H1 (cell line): Measurements from ENCODE around the gene DIPK1A. TPM values are rescaled to one million over a fixed set of nuclear protein-coding genes. Genes with fewer than 3 reads are reported as not detected.

ENCODE experiments used
- CTCF ChIA-PET: fragments of 300-600 bp; sonication (Branson Sonifier 250); formaldehyde crosslinking; loops from one replicate; lab custom pipeline; 2021; ENCODE audit not compliant: partially characterized antibody; lab: Charles Lee
- POLR2A ChIA-PET: fragments of 300-600 bp; sonication (Branson Sonifier 250); formaldehyde crosslinking; loops from one replicate; lab custom pipeline; 2021; ENCODE audit warnings: inconsistent platforms; ENCODE audit not compliant: partially characterized antibody; lab: Charles Lee
- DNase-seq, 2 experiments: peaks; one replicate each; pipeline versions ENCODE4 v3.0.0 to v3.0.0-alpha.2; 2010 to 2022; ENCODE audit warnings: low spot score in 2 of 2, low read depth in 1 of 2, mixed read lengths in 1 of 2
- FAIRE-seq: peaks from 2 replicates; lab custom pipeline; 2011; peaks lifted over from hg19 to GRCh38; lab: Jason Lieb, UNC
- H2AFZ ChIP-seq: 2 replicates; pipeline ENCODE4 v1.8.1; 2012; ENCODE audit warnings: low read length, inconsistent platforms
- H2AK5ac ChIP-seq: 2 replicates; pipeline ENCODE4 v1.6.1; 2013; ENCODE audit warnings: low read depth, low read length
- H2BK120ac ChIP-seq: replicated peaks from 2 replicates; pipeline ENCODE3; 2013; ENCODE audit warnings: low read depth, low read length, inconsistent platforms
- H2BK12ac ChIP-seq: 2 replicates; pipeline ENCODE4 v1.6.1; 2013; ENCODE audit warnings: low read depth, low read length
- H2BK15ac ChIP-seq: 2 replicates; pipeline ENCODE4 v1.6.1; 2013; ENCODE audit warnings: low read length
- H2BK20ac ChIP-seq: 2 replicates; pipeline ENCODE4 v1.6.1; 2013; ENCODE audit warnings: low read length
- H2BK5ac ChIP-seq: 2 replicates; pipeline ENCODE4 v1.6.1; 2013; ENCODE audit warnings: low read depth, low read length
- H3K14ac ChIP-seq: 2 replicates; pipeline ENCODE4 v1.6.1; 2013; ENCODE audit warnings: inconsistent platforms; ENCODE audit not compliant: insufficient read length
- H3K18ac ChIP-seq: 2 replicates; pipeline ENCODE4 v1.6.1; 2013; ENCODE audit warnings: low read length; ENCODE audit errors: extremely low read depth
- H3K23ac ChIP-seq: 2 replicates; pipeline ENCODE4 v1.6.1; 2013; ENCODE audit warnings: inconsistent platforms; ENCODE audit not compliant: insufficient read length
- H3K23me2 ChIP-seq: 2 replicates; pipeline ENCODE4 v1.6.1; 2013; ENCODE audit warnings: low read depth, low read length
- H3K27ac ChIP-seq: 2 replicates; pipeline ENCODE4 v1.6.1; 2011; ENCODE audit warnings: low read depth, low read length, inconsistent platforms
- H3K27me3 ChIP-seq, 4 experiments: replicated peaks in 1 of 4; 1 replicate in 1 of 4; 2 replicates in 3 of 4; pipeline versions ENCODE4 v1.6.1 to v1.8.1; 2011 to 2013; ENCODE audit warnings: low read length in 3 of 4, mild to moderate bottlenecking in 3 of 4, inconsistent platforms in 2 of 4, mixed read lengths in 2 of 4, moderate library complexity in 1 of 4; ENCODE audit not compliant: control insufficient read depth in 3 of 4, insufficient read depth in 3 of 4; ENCODE audit errors: extremely low read depth in 1 of 4
- H3K36me3 ChIP-seq, 4 experiments: 2 replicates each; pipeline versions ENCODE4 v1.6.1 to v1.8.1; 2011 to 2013; ENCODE audit warnings: mild to moderate bottlenecking in 4 of 4, low read length in 3 of 4, moderate library complexity in 2 of 4, control low read depth in 1 of 4, inconsistent platforms in 1 of 4; ENCODE audit not compliant: insufficient read depth in 4 of 4, control insufficient read depth in 2 of 4
- H3K4ac ChIP-seq: replicated peaks from 2 replicates; pipeline ENCODE3; 2013; ENCODE audit warnings: low read length, low read depth, mixed read lengths, inconsistent platforms; ENCODE audit not compliant: insufficient read length
- H3K4me1 ChIP-seq, 4 experiments: replicated peaks in 1 of 4; 1 replicate in 1 of 4; 2 replicates in 3 of 4; pipeline versions ENCODE4 v1.6.1 to v1.8.1; 2011 to 2013; ENCODE audit warnings: low read length in 3 of 4, inconsistent platforms in 2 of 4, mixed read lengths in 1 of 4; ENCODE audit not compliant: insufficient read depth in 4 of 4, control insufficient read depth in 3 of 4
- H3K4me2 ChIP-seq, 2 experiments: 2 replicates each; pipeline versions ENCODE4 v1.6.1 to v1.8.1; 2011 to 2013; ENCODE audit warnings: low read depth in 2 of 2, low read length in 2 of 2, control low read depth in 1 of 2, inconsistent platforms in 1 of 2, mild to moderate bottlenecking in 1 of 2; ENCODE audit not compliant: insufficient read depth in 1 of 2
- H3K4me3 ChIP-seq, 4 experiments: fragments of 200-600, 300-600 bp in 1 of 4; sonication (generic), shearing (Covaris generic), sonication (Bioruptor Twin) in 1 of 4; 2 replicates each; pipeline versions ENCODE4 v1.5.1 to v1.8.1; 2011 to 2016; ENCODE audit warnings: low read length in 4 of 4, low read depth in 3 of 4, control low read depth in 2 of 4, inconsistent platforms in 2 of 4, mild to moderate bottlenecking in 2 of 4, mixed read lengths in 1 of 4, moderate library complexity in 1 of 4; ENCODE audit not compliant: insufficient read depth in 2 of 4; ENCODE audit errors: extremely low read depth in 1 of 4
- H3K56ac ChIP-seq: replicated peaks from 2 replicates; pipeline ENCODE3; 2013; ENCODE audit warnings: low read depth, mild to moderate bottlenecking, mixed read lengths, low read length, inconsistent platforms; ENCODE audit not compliant: insufficient read length
- H3K79me1 ChIP-seq: 2 replicates; pipeline ENCODE4 v1.6.1; 2013; ENCODE audit warnings: low read depth, low read length, control low read depth
- H3K79me2 ChIP-seq, 2 experiments: 2 replicates each; pipeline versions ENCODE4 v1.6.1 to v1.8.1; 2012 to 2013; ENCODE audit warnings: low read length in 2 of 2, mild to moderate bottlenecking in 2 of 2, inconsistent platforms in 1 of 2; ENCODE audit not compliant: insufficient read depth in 2 of 2, control insufficient read depth in 1 of 2
- H3K9ac ChIP-seq, 4 experiments: replicated peaks in 1 of 4; 1 replicate in 1 of 4; 2 replicates in 3 of 4; pipeline versions ENCODE4 v1.6.1 to v1.8.1; 2011 to 2013; ENCODE audit warnings: low read depth in 3 of 4, low read length in 3 of 4, control low read depth in 2 of 4, mild to moderate bottlenecking in 2 of 4, moderate library complexity in 2 of 4, inconsistent platforms in 1 of 4; ENCODE audit errors: extremely low read depth in 1 of 4
- H3K9me3 ChIP-seq, 2 experiments: 2 replicates each; pipeline versions ENCODE4 v1.6.1 to v1.8.1; 2012 to 2013; ENCODE audit warnings: mild to moderate bottlenecking in 2 of 2, moderate library complexity in 2 of 2, control low read depth in 1 of 2, inconsistent platforms in 1 of 2, low read depth in 1 of 2, low read length in 1 of 2, mixed read lengths in 1 of 2; ENCODE audit not compliant: insufficient read depth in 2 of 2
- H4K20me1 ChIP-seq, 2 experiments: replicated peaks in 1 of 2; 2 replicates each; pipeline versions ENCODE3 to v1.8.1; 2011 to 2013; ENCODE audit warnings: inconsistent platforms in 2 of 2, low read length in 2 of 2, mild to moderate bottlenecking in 1 of 2; ENCODE audit not compliant: insufficient read depth in 2 of 2, control insufficient read depth in 1 of 2
- H4K5ac ChIP-seq: 2 replicates; pipeline ENCODE4 v1.6.1; 2013; ENCODE audit warnings: low read length, low read depth, mixed read lengths, inconsistent platforms; ENCODE audit not compliant: insufficient read length
- H4K8ac ChIP-seq: 2 replicates; pipeline ENCODE4 v1.8.0; 2013; ENCODE audit warnings: mild to moderate bottlenecking, moderate library complexity, low read length, inconsistent platforms; ENCODE audit not compliant: insufficient read depth; ENCODE audit errors: extremely low read depth
- H4K91ac ChIP-seq: replicated peaks from 2 replicates; pipeline ENCODE3; 2013; ENCODE audit warnings: low read length, mixed read lengths, inconsistent platforms; ENCODE audit not compliant: insufficient read length
- JUN ChIP-seq: IDR thresholded peaks from 2 replicates; pipeline ENCODE4 v1.6.1; 2011; ENCODE audit warnings: low read depth, mild to moderate bottlenecking, improper control_type of control experiment, low read length
- KDM1A ChIP-seq: fragments of 200-600, 300-600 bp; sonication (generic); IDR thresholded peaks from 2 replicates; pipeline ENCODE4 v1.7.1; 2016; ENCODE audit warnings: mild to moderate bottlenecking, low read length, borderline replicate concordance
- KDM4A ChIP-seq: IDR thresholded peaks from one replicate; pipeline ENCODE4 v1.7.1; 2012; ENCODE audit warnings: low read depth, mild to moderate bottlenecking, moderate library complexity, low read length, inconsistent platforms; ENCODE audit not compliant: severe bottlenecking
- WGBS, 2 experiments: shearing (Covaris generic) in 1 of 2; methylation state at CpG; one replicate each; pipeline versions ENCODE4 v1.1.6 to v1.1.7; 2013 to 2015; ENCODE audit warnings: low lambda C conversion rate in 2 of 2, mixed read lengths in 2 of 2, inconsistent platforms in 1 of 2, low coverage in 1 of 2, missing lambda C conversion rate in 1 of 2; ENCODE audit not compliant: insufficient replicate concordance in 2 of 2, insufficient coverage in 1 of 2, insufficient read length in 1 of 2; ENCODE audit errors: extremely low coverage in 1 of 2, missing lambda C conversion rate in 1 of 2; 5-methylcytosine and 5-hydroxymethylcytosine counted together
- polyA plus RNA-seq, 7 experiments: library from polyadenylated mRNA; depleted of rRNA in 3 of 7; stranded (reverse) in 5 of 7; unstranded in 2 of 7; fragments of >200 nt in 5 of 7; fragments of 200-250 nt in 2 of 7; gene quantifications; 1 replicate in 5 of 7; 2 replicates in 1 of 7; 4 replicates in 1 of 7; pipeline versions ENCODE4 v1.2.1 to v1.2.3, GENCODE V29; 2011 to 2013; ENCODE audit warnings: missing spikeins in 2 of 7, mixed read lengths in 2 of 7
- total RNA-seq: library from RNA; stranded (reverse); fragmentation: NEBNext Ultra II Directional; extraction: Animal tissue kit (Norgen Biotek cat#: 25700); gene quantifications from 2 replicates; pipeline ENCODE4 v1.2.1, GENCODE V29; 2021

The DIPK1A gene
- total and polyA plus RNA-seq, 2 of the 8 experiments (the other 6 are each of a cell fraction or from before 2014, with no cell fraction given), result 2.5 to 5.0 TPM

- H3K79me2 ChIP-seq, result no peaks in the 10 kb centered on the region
- no peak overlapping the region for H3K4me2 ChIP-seq
- H3K18ac ChIP-seq, result no peak overlapping the region
- no peak overlapping the region for H3K27ac ChIP-seq
- no peak overlapping the region for H4K91ac ChIP-seq
- CTCF ChIA-PET, result interaction anchor here (0.9 to 1.5 kb wide), 4 partner anchors 15 to 133 kb away, joined by 3 to 8 read pairs (median 6); no protein-coding TSS in a partner anchor
- H3K9me3 ChIP-seq, result no peaks in the 10 kb centered on the region
- no peak overlapping the region for H2AK5ac ChIP-seq
- no peaks in the 10 kb centered on the region for H4K20me1 ChIP-seq
- FAIRE-seq, result no peak
- no peak overlapping the region for H3K14ac ChIP-seq
- H2BK12ac ChIP-seq, result no peak overlapping the region
- H2BK5ac ChIP-seq, result no peak overlapping the region
- no peaks in the 10 kb centered on the region for H3K36me3 ChIP-seq
- WGBS, 2 experiments, result 93% methylated on average over 1 of the region's 1 CpG; no CpG with 5 or more reads in 1 of the 2 experiments
- H3K23ac ChIP-seq, result no peak overlapping the region
- POLR2A ChIA-PET, result interaction anchor here (1.4 kb wide), 1 partner anchor 11 kb away, joined by 4 read pairs; no protein-coding TSS in a partner anchor
- H3K27me3 ChIP-seq, result no peaks in the 10 kb centered on the region
- no peaks in the 10 kb centered on the region for H3K79me1 ChIP-seq
- DNase-seq, result no peak
- H3K4me3 ChIP-seq, result no peak overlapping the region
- no peak overlapping the region for H4K8ac ChIP-seq
- no peak overlapping the region for H4K5ac ChIP-seq
- H2BK120ac ChIP-seq, result no peak overlapping the region
- no peaks in the 10 kb centered on the region for H3K4me1 ChIP-seq
- H2BK15ac ChIP-seq, result no peak overlapping the region
- no peaks in the 10 kb centered on the region for H3K23me2 ChIP-seq
- H3K9ac ChIP-seq, result no peak overlapping the region
- H3K56ac ChIP-seq, result no peak overlapping the region
- no peak overlapping the region for H2BK20ac ChIP-seq
- H3K4ac ChIP-seq, result no peak overlapping the region
- no peak overlapping the region for H2AFZ ChIP-seq
- TF ChIP-seq KDM4A (no peak), KDM1A (no peak), JUN (no peak)
Measured at GRCh38 chr1:92990828-92991227, 29.6 kb upstream of the DIPK1A start.
